HepG2 (cell line): Measurements from ENCODE around the gene TMEM217. TPM values are rescaled to one million over a fixed set of nuclear protein-coding genes. Genes with fewer than 3 reads are reported as not detected.
A peak's percentile ranks its signal among the peaks of the same experiment; 100 is the strongest.

ENCODE experiments used
- FOXM1 ChIP-seq: sonication (generic); formaldehyde crosslinking; IDR thresholded peaks from 2 replicates; pipeline ENCODE4 v1.5.0; 2020; ENCODE audit warnings: missing genetic modification reagents
- HIVEP1 ChIP-seq: sonication (generic); formaldehyde crosslinking; IDR thresholded peaks from 2 replicates; pipeline ENCODE4 v1.4.0; 2020; ENCODE audit warnings: mild to moderate bottlenecking, missing genetic modification reagents
- IKZF4 ChIP-seq: sonication (generic); formaldehyde crosslinking; IDR thresholded peaks from 2 replicates; pipeline ENCODE4 v1.5.1; 2020; ENCODE audit warnings: borderline replicate concordance, mild to moderate bottlenecking, low read depth, missing genetic modification reagents; ENCODE audit errors: not compliant biosample characterization
- KDM5B ChIP-seq: sonication (generic); formaldehyde crosslinking; IDR thresholded peaks from 2 replicates; pipeline ENCODE4 v1.4.0; 2020; ENCODE audit warnings: missing genetic modification reagents, mild to moderate bottlenecking, borderline replicate concordance
- PAF1 ChIP-seq: IDR thresholded peaks from 2 replicates; pipeline ENCODE4 v1.6.1; 2016; ENCODE audit warnings: missing genetic modification reagents, missing compliant biosample characterization
- PAX8 ChIP-seq: sonication (generic); formaldehyde crosslinking; IDR thresholded peaks from 2 replicates; pipeline ENCODE4 v1.8.0; 2022; ENCODE audit warnings: mild to moderate bottlenecking, missing genetic modification reagents, borderline replicate concordance
- PHF5A ChIP-seq: IDR thresholded peaks from one replicate; pipeline ENCODE4 v1.6.1; 2018; ENCODE audit warnings: low read depth, missing genetic modification reagents; ENCODE audit not compliant: unreplicated experiment
- RFX5 ChIP-seq: IDR thresholded peaks from 2 replicates; pipeline ENCODE4 v1.6.1; 2011; ENCODE audit warnings: low read depth, low read length, improper control_type of control experiment
- TCF7 ChIP-seq: sonication (generic); IDR thresholded peaks from 2 replicates; pipeline ENCODE4 v1.6.1; 2016; ENCODE audit warnings: antibody characterized with exemption, low read depth
- ZBTB20 ChIP-seq: sonication (generic); formaldehyde crosslinking; IDR thresholded peaks from 2 replicates; pipeline ENCODE4 v1.8.1; 2023; ENCODE audit warnings: missing genetic modification reagents, low read depth, mild to moderate bottlenecking, borderline replicate concordance
- ZFX ChIP-seq: sonication (generic); formaldehyde crosslinking; IDR thresholded peaks from 2 replicates; pipeline ENCODE4 v1.4.0; 2020; ENCODE audit warnings: mild to moderate bottlenecking, low read depth, missing genetic modification reagents, moderate library complexity
- ZNF24 ChIP-seq: fragments of 450-650 bp; IDR thresholded peaks from 2 replicates; pipeline ENCODE4 v1.6.1; 2017; ENCODE audit warnings: antibody characterized with exemption, mild to moderate bottlenecking
- ZNF549 ChIP-seq: sonication (generic); formaldehyde crosslinking; IDR thresholded peaks from 2 replicates; pipeline ENCODE4 v1.5.0; 2020; ENCODE audit warnings: missing genetic modification reagents
- ZNF746 ChIP-seq: sonication (generic); formaldehyde crosslinking; IDR thresholded peaks from 2 replicates; pipeline ENCODE4 v1.8.0; 2022; ENCODE audit warnings: mild to moderate bottlenecking, missing genetic modification reagents
- ZNF761 ChIP-seq: sonication (generic); formaldehyde crosslinking; conservative IDR thresholded peaks from 2 replicates; pipeline ENCODE4 v1.4.0; 2020; ENCODE audit warnings: mild to moderate bottlenecking, missing genetic modification reagents
- polyA plus RNA-seq, 8 experiments: library from polyadenylated mRNA; depleted of rRNA in 3 of 8; stranded (reverse) in 7 of 8; unstranded in 1 of 8; fragments of >200 nt; fragmentation: Illumina TruSeq in 4 of 8; extraction: Trizol in 4 of 8; gene quantifications; 2 replicates each; pipeline versions ENCODE4 v1.2.1 to v1.2.3, GENCODE V29; 2011 to 2016; ENCODE audit warnings: low read depth in 4 of 8, missing spikeins in 1 of 8, mixed read lengths in 1 of 8; ENCODE audit not compliant: insufficient read depth in 1 of 8
- total RNA-seq, 5 experiments: library from RNA; depleted of rRNA; stranded (reverse); fragments of >200 nt; fragmentation: Illumina TruSeq; extraction: Trizol; gene quantifications; 2 replicates each; pipeline ENCODE4 v1.2.3, GENCODE V29; 2016; ENCODE audit warnings: low read depth in 1 of 5
- TF ChIP-seq, protein P1 (sequence below): IDR thresholded peaks from 2 replicates; pipeline ENCODE4 v1.6.1; 2016; ENCODE audit warnings: mild to moderate bottlenecking, missing biosample characterization, missing genetic modification reagents
- TF ChIP-seq, protein P2 (sequence below): sonication (generic); formaldehyde crosslinking; IDR thresholded peaks from 2 replicates; pipeline ENCODE4 v1.4.0; 2020; ENCODE audit warnings: missing genetic modification reagents
- TF ChIP-seq, protein P3 (sequence below): sonication (generic); formaldehyde crosslinking; IDR thresholded peaks from 2 replicates; pipeline ENCODE4 v1.5.0; 2020; ENCODE audit warnings: mild to moderate bottlenecking, missing genetic modification reagents
- TF ChIP-seq, protein P4 (sequence below): sonication (generic); formaldehyde crosslinking; IDR thresholded peaks from 2 replicates; pipeline ENCODE4 v1.5.1; 2020; ENCODE audit warnings: missing genetic modification reagents, mild to moderate bottlenecking, borderline replicate concordance
- TF ChIP-seq, protein P5 (sequence below): sonication (generic); formaldehyde crosslinking; conservative IDR thresholded peaks from 2 replicates; pipeline ENCODE4 v1.4.0; 2020; ENCODE audit warnings: missing genetic modification reagents

TMEM217 gene
- total and polyA plus RNA-seq, 2 of the 13 experiments (the other 11 are each of a cell fraction or from before 2014, with no cell fraction given) = 2.3 to 3.4 TPM

DNA sequence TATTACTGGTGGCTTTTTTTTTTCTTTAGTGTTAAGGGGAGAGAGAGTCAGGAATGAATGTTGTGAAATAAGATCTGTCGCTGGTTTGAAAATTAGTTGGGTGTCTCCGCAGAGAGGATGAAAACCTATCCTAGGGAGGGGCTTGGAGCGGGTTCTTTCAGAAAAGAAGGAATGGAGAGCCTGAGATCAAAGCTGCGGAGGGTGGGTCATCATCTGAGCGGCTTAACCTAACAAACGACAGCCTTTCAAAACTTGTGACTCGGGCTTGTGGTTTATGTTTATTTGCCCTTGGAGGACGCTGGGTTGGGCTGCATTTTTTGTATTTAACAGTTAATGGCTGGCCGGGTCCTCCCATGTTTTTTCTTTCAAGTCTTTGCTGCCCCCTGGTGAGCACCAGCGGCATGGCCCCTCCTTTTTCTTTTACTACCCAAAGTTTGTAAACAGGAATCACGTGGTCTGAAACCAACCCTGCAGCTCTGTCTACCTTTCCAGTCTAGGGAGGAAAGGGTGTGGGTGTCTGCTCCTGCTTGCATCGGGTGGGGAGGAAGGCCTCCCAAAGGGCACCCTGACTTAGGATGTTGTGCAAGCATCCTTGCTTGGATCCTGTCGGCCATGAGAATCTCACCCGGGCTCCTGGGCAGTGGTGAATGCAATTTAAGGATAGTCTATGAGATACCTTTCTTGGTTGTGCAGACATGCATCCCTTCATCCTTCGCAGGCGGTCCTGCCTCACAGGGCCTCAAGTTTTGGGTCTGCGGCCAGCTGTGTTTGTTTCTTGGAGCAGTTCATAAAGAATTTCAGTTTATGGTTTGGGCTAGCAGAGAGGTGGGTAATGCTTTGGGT, 85.8 kb downstream of the TMEM217 start (continued):
- TF ChIP-seq KDM5B (CRISPR knock-in tag) (no peak; the same call in 1 of the 2 replicates), ZNF24 (0 out of 2 replicates have a peak, but pooled peaks have one; percentile 10), TCF7 (peak; percentile 97), ZNF746 (CRISPR knock-in tag) (peak; percentile 80; the same call in 1 of the 2 replicates), FOXM1 (CRISPR knock-in tag) (peak; percentile 89; the same call in 1 of the 2 replicates), PAF1 (CRISPR knock-in tag) (no peak), ZNF761 (CRISPR knock-in tag) (0 out of 2 replicates have a peak, but pooled peaks have one; percentile 21), ZBTB20 (CRISPR knock-in tag) (peak; percentile 84), IKZF4 (CRISPR knock-in tag) (no peak), ZNF549 (no peak), HIVEP1 (peak; percentile 38; the same call in 1 of the 2 replicates), PHF5A (CRISPR knock-in tag) (peak; percentile 48), RFX5 (peak; percentile 29; the same call in 1 of the 2 replicates), PAX8 (CRISPR knock-in tag) (no peak), ZFX (CRISPR knock-in tag) (no peak; the same call in 1 of the 2 replicates)
- TF ChIP-seq, protein P1, sequence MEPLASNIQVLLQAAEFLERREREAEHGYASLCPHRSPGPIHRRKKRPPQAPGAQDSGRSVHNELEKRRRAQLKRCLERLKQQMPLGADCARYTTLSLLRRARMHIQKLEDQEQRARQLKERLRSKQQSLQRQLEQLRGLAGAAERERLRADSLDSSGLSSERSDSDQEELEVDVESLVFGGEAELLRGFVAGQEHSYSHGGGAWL (CRISPR knock-in tag) = no peak; the same call in 1 of the 2 replicates
- TF ChIP-seq, protein P2, sequence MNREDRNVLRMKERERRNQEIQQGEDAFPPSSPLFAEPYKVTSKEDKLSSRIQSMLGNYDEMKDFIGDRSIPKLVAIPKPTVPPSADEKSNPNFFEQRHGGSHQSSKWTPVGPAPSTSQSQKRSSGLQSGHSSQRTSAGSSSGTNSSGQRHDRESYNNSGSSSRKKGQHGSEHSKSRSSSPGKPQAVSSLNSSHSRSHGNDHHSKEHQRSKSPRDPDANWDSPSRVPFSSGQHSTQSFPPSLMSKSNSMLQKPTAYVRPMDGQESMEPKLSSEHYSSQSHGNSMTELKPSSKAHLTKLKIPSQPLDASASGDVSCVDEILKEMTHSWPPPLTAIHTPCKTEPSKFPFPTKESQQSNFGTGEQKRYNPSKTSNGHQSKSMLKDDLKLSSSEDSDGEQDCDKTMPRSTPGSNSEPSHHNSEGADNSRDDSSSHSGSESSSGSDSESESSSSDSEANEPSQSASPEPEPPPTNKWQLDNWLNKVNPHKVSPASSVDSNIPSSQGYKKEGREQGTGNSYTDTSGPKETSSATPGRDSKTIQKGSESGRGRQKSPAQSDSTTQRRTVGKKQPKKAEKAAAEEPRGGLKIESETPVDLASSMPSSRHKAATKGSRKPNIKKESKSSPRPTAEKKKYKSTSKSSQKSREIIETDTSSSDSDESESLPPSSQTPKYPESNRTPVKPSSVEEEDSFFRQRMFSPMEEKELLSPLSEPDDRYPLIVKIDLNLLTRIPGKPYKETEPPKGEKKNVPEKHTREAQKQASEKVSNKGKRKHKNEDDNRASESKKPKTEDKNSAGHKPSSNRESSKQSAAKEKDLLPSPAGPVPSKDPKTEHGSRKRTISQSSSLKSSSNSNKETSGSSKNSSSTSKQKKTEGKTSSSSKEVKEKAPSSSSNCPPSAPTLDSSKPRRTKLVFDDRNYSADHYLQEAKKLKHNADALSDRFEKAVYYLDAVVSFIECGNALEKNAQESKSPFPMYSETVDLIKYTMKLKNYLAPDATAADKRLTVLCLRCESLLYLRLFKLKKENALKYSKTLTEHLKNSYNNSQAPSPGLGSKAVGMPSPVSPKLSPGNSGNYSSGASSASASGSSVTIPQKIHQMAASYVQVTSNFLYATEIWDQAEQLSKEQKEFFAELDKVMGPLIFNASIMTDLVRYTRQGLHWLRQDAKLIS = no peak; the same call in 1 of the 2 replicates
- TF ChIP-seq, protein P3, sequence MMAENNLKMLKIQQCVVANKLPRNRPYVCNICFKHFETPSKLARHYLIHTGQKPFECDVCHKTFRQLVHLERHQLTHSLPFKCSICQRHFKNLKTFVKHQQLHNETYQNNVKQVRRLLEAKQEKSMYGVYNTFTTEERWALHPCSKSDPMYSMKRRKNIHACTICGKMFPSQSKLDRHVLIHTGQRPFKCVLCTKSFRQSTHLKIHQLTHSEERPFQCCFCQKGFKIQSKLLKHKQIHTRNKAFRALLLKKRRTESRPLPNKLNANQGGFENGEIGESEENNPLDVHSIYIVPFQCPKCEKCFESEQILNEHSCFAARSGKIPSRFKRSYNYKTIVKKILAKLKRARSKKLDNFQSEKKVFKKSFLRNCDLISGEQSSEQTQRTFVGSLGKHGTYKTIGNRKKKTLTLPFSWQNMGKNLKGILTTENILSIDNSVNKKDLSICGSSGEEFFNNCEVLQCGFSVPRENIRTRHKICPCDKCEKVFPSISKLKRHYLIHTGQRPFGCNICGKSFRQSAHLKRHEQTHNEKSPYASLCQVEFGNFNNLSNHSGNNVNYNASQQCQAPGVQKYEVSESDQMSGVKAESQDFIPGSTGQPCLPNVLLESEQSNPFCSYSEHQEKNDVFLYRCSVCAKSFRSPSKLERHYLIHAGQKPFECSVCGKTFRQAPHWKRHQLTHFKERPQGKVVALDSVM (CRISPR knock-in tag) = peak; percentile 68; the same call in 1 of the 2 replicates
- TF ChIP-seq, protein P4, sequence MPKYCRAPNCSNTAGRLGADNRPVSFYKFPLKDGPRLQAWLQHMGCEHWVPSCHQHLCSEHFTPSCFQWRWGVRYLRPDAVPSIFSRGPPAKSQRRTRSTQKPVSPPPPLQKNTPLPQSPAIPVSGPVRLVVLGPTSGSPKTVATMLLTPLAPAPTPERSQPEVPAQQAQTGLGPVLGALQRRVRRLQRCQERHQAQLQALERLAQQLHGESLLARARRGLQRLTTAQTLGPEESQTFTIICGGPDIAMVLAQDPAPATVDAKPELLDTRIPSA (CRISPR knock-in tag) = no peak
- TF ChIP-seq, protein P5, sequence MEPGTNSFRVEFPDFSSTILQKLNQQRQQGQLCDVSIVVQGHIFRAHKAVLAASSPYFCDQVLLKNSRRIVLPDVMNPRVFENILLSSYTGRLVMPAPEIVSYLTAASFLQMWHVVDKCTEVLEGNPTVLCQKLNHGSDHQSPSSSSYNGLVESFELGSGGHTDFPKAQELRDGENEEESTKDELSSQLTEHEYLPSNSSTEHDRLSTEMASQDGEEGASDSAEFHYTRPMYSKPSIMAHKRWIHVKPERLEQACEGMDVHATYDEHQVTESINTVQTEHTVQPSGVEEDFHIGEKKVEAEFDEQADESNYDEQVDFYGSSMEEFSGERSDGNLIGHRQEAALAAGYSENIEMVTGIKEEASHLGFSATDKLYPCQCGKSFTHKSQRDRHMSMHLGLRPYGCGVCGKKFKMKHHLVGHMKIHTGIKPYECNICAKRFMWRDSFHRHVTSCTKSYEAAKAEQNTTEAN (CRISPR knock-in tag) = peak; percentile 64
